GM18870 (cell line): ENCODE measurements around the gene NAV2.

Source experiments
- ATAC-seq: cut with Tn5 transposase; IDR thresholded peaks from one replicate; pipeline ENCODE4 v1.9.1; 2021; ENCODE audit warnings: moderate library complexity; ENCODE audit not compliant: unreplicated experiment

Gene NAV2

GRCh38 chr11:20093775-20094174, 381.1 kb downstream of the NAV2 start:
- ATAC-seq: no peak

GRCh38 chr11:20095189-20095588, 382.6 kb downstream of the NAV2 start:
- no peak for ATAC-seq

- no peak for ATAC-seq
Observed at GRCh38 chr11:20097319-20098221, 384.9 kb downstream of the NAV2 start.

GRCh38 chr11:20099527-20099926, 386.9 kb downstream of the NAV2 start:
- ATAC-seq: no peak

GRCh38 chr11:20102397-20102796, 389.8 kb downstream of the NAV2 start:
- ATAC-seq: no peak

- no peak for ATAC-seq
Observed at GRCh38 chr11:20103281-20103680, 390.6 kb downstream of the NAV2 start.

GRCh38 chr11:20105427-20105826, 392.8 kb downstream of the NAV2 start:
- ATAC-seq: no peak

- ATAC-seq: no peak
Observed at GRCh38 chr11:20109731-20110445, 397.3 kb downstream of the NAV2 start.

- ATAC-seq: peak; percentile 81
Observed at GRCh38 chr11:20110908-20111669, 398.5 kb downstream of the NAV2 start.

- ATAC-seq: no peak
Observed at GRCh38 chr11:20111871-20112270, 399.2 kb downstream of the NAV2 start.

GRCh38 chr11:20112291-20113148, 399.9 kb downstream of the NAV2 start:
- no peak for ATAC-seq

GRCh38 chr11:20113149-20113438, 400.5 kb downstream of the NAV2 start:
- ATAC-seq: no peak

GRCh38 chr11:20114588-20114987, 402.0 kb downstream of the NAV2 start:
- no peak for ATAC-seq

GRCh38 chr11:20116825-20117224, 404.2 kb downstream of the NAV2 start:
- ATAC-seq: no peak

GRCh38 chr11:20117291-20117690, 404.7 kb downstream of the NAV2 start:
- ATAC-seq: no peak

GRCh38 chr11:20118209-20118608, 405.6 kb downstream of the NAV2 start:
- no peak for ATAC-seq

GRCh38 chr11:20119315-20119714, 406.7 kb downstream of the NAV2 start:
- ATAC-seq: no peak

GRCh38 chr11:20120134-20120925, 407.7 kb downstream of the NAV2 start:
- no peak for ATAC-seq

- ATAC-seq: no peak
Observed at GRCh38 chr11:20122131-20122530, 409.5 kb downstream of the NAV2 start.

GRCh38 chr11:20125927-20126326, 413.3 kb downstream of the NAV2 start:
- no peak for ATAC-seq
